Measurements from ENCODE around the gene RSAD1. TPM values are rescaled to one million over a fixed set of nuclear protein-coding genes. Genes with fewer than 3 reads are reported as not detected.
A peak's percentile ranks its signal among the peaks of the same experiment; 100 is the strongest.

The RSAD1 gene
- total RNA-seq, 1 donor from 2014 or later = 9.7 TPM

DNA sequence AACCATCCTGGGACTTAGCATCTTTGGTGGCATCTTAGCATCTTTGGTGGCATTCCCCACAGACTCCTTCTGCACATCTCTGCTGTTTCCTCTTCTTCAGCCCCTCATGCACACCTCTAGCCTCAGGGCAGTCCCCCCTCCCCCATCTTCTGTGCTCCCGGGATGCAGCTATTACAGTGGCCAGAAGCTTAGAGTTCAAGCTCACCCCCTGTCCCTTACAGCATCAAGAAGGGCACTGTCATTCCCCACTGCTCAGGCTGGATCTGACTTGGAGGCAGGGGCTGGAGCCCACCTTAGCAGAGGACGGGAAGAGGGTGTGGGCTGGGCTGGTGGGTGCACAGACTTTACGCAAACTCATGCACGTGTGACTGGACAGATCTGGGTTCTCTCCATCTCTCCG is 54.5 kb downstream of the RSAD1 start:
- no peak overlapping the region for H3K27ac ChIP-seq
- H3F3A ChIP-seq (ENCODE audit: low read depth) = no peaks in the 10 kb centered on the region
- Mint-ChIP-seq H3K4me1 (peaks cover 23% of the 10 kb centered on the region), H3K27me3 (ENCODE audit: insufficient read depth, low read depth) (peaks cover 22% of the 10 kb centered on the region), H3K27ac (no peak overlapping the region), H3K36me3 (no peaks in the 10 kb centered on the region), H3K9me3 (no peaks in the 10 kb centered on the region), H3K4me3 (peak overlapping the region; percentile 71)
- no peaks in the 10 kb centered on the region for H3K9me3 ChIP-seq (ENCODE audit: low read depth)
- H3K36me3 ChIP-seq = no peaks in the 10 kb centered on the region
- no peak overlapping the region for H2AFZ ChIP-seq (replicated peaks)
- peaks cover 11% of the 10 kb centered on the region for H4K20me1 ChIP-seq (ENCODE audit: low read depth)
- H3K4me1 ChIP-seq = peaks cover 25% of the 10 kb centered on the region
- TF ChIP-seq EZH2 (IDR thresholded peaks at IDR 0.05) (no peak), EZH2phosphoT487 (IDR thresholded peaks at IDR 0.05) (no peak)
- DNase-seq (ENCODE audit: low spot score) = no peak
- H3K9ac ChIP-seq = no peak overlapping the region
- H3K27me3 ChIP-seq = peaks cover 42% of the 10 kb centered on the region
- H3K79me2 ChIP-seq (ENCODE audit: low read depth) = no peaks in the 10 kb centered on the region
- peak overlapping the region; percentile 56 for H3K4me3 ChIP-seq
- peak overlapping the region; percentile 99 for H3K4me2 ChIP-seq

DNA sequence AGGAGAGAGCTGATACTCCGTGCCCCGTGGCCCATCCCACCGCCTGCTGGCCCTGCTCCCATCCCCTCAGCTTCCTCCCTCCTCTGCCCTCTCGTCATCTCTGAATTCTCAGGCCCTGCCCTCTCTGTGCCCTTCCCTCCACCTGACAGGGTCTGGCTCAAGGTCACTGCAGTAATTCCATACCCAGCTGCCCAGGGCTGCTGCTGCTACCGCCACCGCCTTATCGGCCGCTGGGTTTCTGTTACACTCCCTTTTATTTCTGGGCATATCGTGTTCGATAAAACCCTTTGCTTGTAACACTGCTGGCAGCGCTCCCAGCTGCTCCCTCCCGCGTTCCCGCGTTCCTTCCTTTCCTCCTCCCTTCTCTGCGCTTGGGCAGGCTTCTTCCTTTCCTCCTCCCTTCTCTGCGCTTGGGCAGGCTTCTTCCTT is 55.1 kb downstream of the RSAD1 start:
- TF ChIP-seq, protein P1, sequence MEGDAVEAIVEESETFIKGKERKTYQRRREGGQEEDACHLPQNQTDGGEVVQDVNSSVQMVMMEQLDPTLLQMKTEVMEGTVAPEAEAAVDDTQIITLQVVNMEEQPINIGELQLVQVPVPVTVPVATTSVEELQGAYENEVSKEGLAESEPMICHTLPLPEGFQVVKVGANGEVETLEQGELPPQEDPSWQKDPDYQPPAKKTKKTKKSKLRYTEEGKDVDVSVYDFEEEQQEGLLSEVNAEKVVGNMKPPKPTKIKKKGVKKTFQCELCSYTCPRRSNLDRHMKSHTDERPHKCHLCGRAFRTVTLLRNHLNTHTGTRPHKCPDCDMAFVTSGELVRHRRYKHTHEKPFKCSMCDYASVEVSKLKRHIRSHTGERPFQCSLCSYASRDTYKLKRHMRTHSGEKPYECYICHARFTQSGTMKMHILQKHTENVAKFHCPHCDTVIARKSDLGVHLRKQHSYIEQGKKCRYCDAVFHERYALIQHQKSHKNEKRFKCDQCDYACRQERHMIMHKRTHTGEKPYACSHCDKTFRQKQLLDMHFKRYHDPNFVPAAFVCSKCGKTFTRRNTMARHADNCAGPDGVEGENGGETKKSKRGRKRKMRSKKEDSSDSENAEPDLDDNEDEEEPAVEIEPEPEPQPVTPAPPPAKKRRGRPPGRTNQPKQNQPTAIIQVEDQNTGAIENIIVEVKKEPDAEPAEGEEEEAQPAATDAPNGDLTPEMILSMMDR (IDR thresholded peaks at IDR 0.05) = no peak
- TF ChIP-seq EZH2phosphoT487 (IDR thresholded peaks at IDR 0.05) (peak; percentile 28), EZH2 (IDR thresholded peaks at IDR 0.05) (no peak)
- Mint-ChIP-seq H3K4me1 (peaks cover 28% of the 10 kb centered on the region), H3K27ac (no peak overlapping the region), H3K4me3 (peak overlapping the region; percentile 62), H3K9me3 (no peaks in the 10 kb centered on the region), H3K27me3 (ENCODE audit: insufficient read depth, low read depth) (peaks cover 22% of the 10 kb centered on the region), H3K36me3 (no peaks in the 10 kb centered on the region)
- Histone ChIP-seq H3K4me3 (peak overlapping the region; percentile 56), H3K27ac (no peak overlapping the region), H3K36me3 (no peaks in the 10 kb centered on the region), H3K9ac (no peak overlapping the region), H2AFZ (replicated peaks) (no peak overlapping the region), H3K4me2 (peak overlapping the region; percentile 99), H3F3A (ENCODE audit: low read depth) (no peaks in the 10 kb centered on the region), H3K27me3 (peaks cover 42% of the 10 kb centered on the region), H3K9me3 (ENCODE audit: low read depth) (no peaks in the 10 kb centered on the region), H3K4me1 (peaks cover 25% of the 10 kb centered on the region), H4K20me1 (ENCODE audit: low read depth) (peaks cover 11% of the 10 kb centered on the region), H3K79me2 (ENCODE audit: low read depth) (no peaks in the 10 kb centered on the region)
- DNase-seq (ENCODE audit: low spot score) = no peak

DNA sequence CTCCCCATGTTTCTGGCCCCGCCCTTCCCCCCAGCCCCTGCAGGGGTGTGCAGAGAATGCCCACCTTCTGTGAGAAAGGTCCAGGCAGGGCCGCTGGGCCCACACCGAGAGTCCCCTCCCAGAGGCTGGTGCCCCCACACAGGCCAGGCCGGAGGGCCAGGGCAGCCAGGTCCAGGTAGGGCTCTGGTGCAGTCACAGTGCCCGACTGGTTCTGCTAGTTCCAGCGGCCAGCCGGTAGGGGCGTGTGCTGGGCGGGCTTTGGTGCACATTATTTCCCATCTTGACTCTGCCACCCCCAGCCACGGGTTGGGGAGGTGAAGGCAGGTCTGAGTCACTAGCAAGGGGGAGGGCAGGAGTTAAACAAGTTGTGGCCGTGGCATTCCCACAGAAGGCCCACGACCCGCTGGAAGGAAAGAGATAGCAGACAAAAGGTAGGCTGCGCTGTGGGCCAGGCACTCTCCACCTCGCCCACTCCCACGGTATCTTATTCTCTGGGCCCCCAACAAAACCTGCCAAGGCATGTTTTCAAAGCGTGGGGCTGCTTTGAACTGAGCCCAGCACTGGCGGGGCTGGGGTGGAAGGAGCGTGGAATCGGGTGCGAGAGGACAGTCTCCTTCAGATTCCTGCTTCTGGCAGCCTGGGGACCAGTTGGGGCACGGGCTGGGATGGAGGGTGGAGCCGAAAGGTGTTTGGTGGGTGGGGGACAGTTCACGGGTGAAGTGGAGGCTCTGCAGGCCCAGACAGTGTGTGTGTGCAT is 55.7 kb downstream of the RSAD1 start:
- peak overlapping the region; percentile 56 for H3K4me3 ChIP-seq
- no peak overlapping the region for H3K9ac ChIP-seq
- H3K9me3 Mint-ChIP-seq = no peaks in the 10 kb centered on the region
- no peak overlapping the region for H2AFZ ChIP-seq (replicated peaks)
- no peak overlapping the region for H3K27ac ChIP-seq
- H3K27me3 ChIP-seq = peaks cover 42% of the 10 kb centered on the region
- H3K36me3 Mint-ChIP-seq = no peaks in the 10 kb centered on the region
- H3K79me2 ChIP-seq (ENCODE audit: low read depth) = no peaks in the 10 kb centered on the region
- H3K27me3 Mint-ChIP-seq (ENCODE audit: insufficient read depth, low read depth) = peaks cover 21% of the 10 kb centered on the region
- H3K27ac Mint-ChIP-seq = peak overlapping the region; percentile 96
- peaks cover 11% of the 10 kb centered on the region for H4K20me1 ChIP-seq (ENCODE audit: low read depth)
- TF ChIP-seq, protein P1 (IDR thresholded peaks at IDR 0.05) = peak; percentile 52
- TF ChIP-seq EZH2phosphoT487 (IDR thresholded peaks at IDR 0.05) (no peak), EZH2 (IDR thresholded peaks at IDR 0.05) (peak; percentile 36)
- H3F3A ChIP-seq (ENCODE audit: low read depth) = no peaks in the 10 kb centered on the region
- no peaks in the 10 kb centered on the region for H3K36me3 ChIP-seq
- DNase-seq (ENCODE audit: low spot score) = peak; percentile 55
- H3K9me3 ChIP-seq (ENCODE audit: low read depth) = no peaks in the 10 kb centered on the region
- peak overlapping the region; percentile 99 for H3K4me2 ChIP-seq
- peaks cover 25% of the 10 kb centered on the region for H3K4me1 ChIP-seq
- H3K4me1 Mint-ChIP-seq = peaks cover 32% of the 10 kb centered on the region
- no peak overlapping the region for H3K4me3 Mint-ChIP-seq

DNA sequence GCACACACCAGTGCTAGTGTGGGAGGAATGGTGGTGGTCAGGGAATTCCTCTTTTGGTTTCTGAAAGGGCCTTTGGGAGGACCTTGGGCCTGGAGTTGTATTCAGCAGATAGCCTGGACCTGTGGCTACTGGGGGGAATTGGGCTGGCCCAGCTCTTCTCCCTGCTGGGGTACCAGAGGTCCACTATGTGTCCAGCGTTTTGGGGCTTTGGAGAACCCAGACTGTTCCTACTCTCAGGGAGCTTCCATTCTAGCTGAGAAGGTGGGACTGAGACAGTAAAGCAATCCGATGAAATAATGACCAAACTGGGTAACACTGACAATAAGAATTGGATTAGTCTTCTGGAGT is 56.3 kb downstream of the RSAD1 start:
- Histone ChIP-seq H3K9ac (no peak overlapping the region), H2AFZ (replicated peaks) (no peak overlapping the region), H3K4me3 (no peak overlapping the region), H3K79me2 (ENCODE audit: low read depth) (no peaks in the 10 kb centered on the region), H3K4me1 (peaks cover 25% of the 10 kb centered on the region), H3K9me3 (ENCODE audit: low read depth) (no peaks in the 10 kb centered on the region), H3K27ac (no peak overlapping the region), H3K4me2 (no peak overlapping the region), H4K20me1 (ENCODE audit: low read depth) (peaks cover 11% of the 10 kb centered on the region), H3K27me3 (peaks cover 42% of the 10 kb centered on the region), H3K36me3 (no peaks in the 10 kb centered on the region), H3F3A (ENCODE audit: low read depth) (no peaks in the 10 kb centered on the region)
- Mint-ChIP-seq H3K36me3 (no peaks in the 10 kb centered on the region), H3K27ac (no peak overlapping the region), H3K9me3 (no peaks in the 10 kb centered on the region), H3K27me3 (ENCODE audit: insufficient read depth, low read depth) (peaks cover 18% of the 10 kb centered on the region), H3K4me1 (peaks cover 37% of the 10 kb centered on the region), H3K4me3 (no peak overlapping the region)
- DNase-seq (ENCODE audit: low spot score) = no peak
- no peak for TF ChIP-seq EZH2 (IDR thresholded peaks at IDR 0.05)
- no peak for TF ChIP-seq EZH2phosphoT487 (IDR thresholded peaks at IDR 0.05)
- TF ChIP-seq, protein P1 (IDR thresholded peaks at IDR 0.05) = no peak

Measured in neural progenitor cell (in vitro differentiated cells).